H9 (cell line): ENCODE data around the gene KRT86. TPM values are rescaled to one million over a fixed set of nuclear protein-coding genes. Genes with fewer than 3 reads are reported as not detected.

Source experiments
- DNase-seq: peaks from one replicate; pipeline ENCODE4 v3.0.0-alpha.2; 2017
- H2AFZ ChIP-seq: one replicate; pipeline ENCODE4 v1.6.1; 2013; ENCODE audit warnings: mild to moderate bottlenecking, low read length, control low read depth, moderate library complexity
- H2AK5ac ChIP-seq: 2 replicates; pipeline ENCODE4 v1.6.1; 2013; ENCODE audit warnings: low read length, control low read depth, mixed read lengths; ENCODE audit not compliant: insufficient read length
- H2BK120ac ChIP-seq: one replicate; pipeline ENCODE4 v1.6.1; 2013; ENCODE audit warnings: low read depth, mild to moderate bottlenecking, low read length, control low read depth, inconsistent platforms; ENCODE audit not compliant: poor library complexity, severe bottlenecking
- H2BK12ac ChIP-seq: 2 replicates; pipeline ENCODE4 v1.6.1; 2013; ENCODE audit warnings: low read length, control low read depth, mixed read lengths, low read depth; ENCODE audit not compliant: insufficient read length
- H2BK15ac ChIP-seq: 2 replicates; pipeline ENCODE4 v1.6.1; 2013; ENCODE audit warnings: low read depth, low read length, control low read depth
- H2BK20ac ChIP-seq: one replicate; pipeline ENCODE4 v1.6.1; 2013; ENCODE audit warnings: low read depth, mild to moderate bottlenecking, low read length, control low read depth, inconsistent platforms; ENCODE audit not compliant: poor library complexity, severe bottlenecking
- H2BK5ac ChIP-seq: 2 replicates; pipeline ENCODE4 v1.6.1; 2013; ENCODE audit warnings: low read length, control low read depth, mixed read lengths; ENCODE audit not compliant: insufficient read length
- H3K14ac ChIP-seq: 2 replicates; pipeline ENCODE4 v1.6.1; 2013; ENCODE audit warnings: low read length, control low read depth; ENCODE audit not compliant: insufficient read depth
- H3K18ac ChIP-seq: 2 replicates; pipeline ENCODE4 v1.6.1; 2013; ENCODE audit warnings: low read depth, mild to moderate bottlenecking, mixed read lengths, low read length, control low read depth; ENCODE audit not compliant: insufficient read length
- H3K23ac ChIP-seq: 2 replicates; pipeline ENCODE4 v1.6.1; 2013; ENCODE audit warnings: low read length, control low read depth, mixed read lengths, low read depth; ENCODE audit not compliant: insufficient read length
- H3K23me2 ChIP-seq: 2 replicates; pipeline ENCODE4 v1.6.1; 2013; ENCODE audit warnings: low read depth, mild to moderate bottlenecking, mixed read lengths, low read length, control low read depth; ENCODE audit not compliant: insufficient read length, poor library complexity, severe bottlenecking
- H3K27ac ChIP-seq: 2 replicates; pipeline ENCODE4 v1.5.1; 2013; ENCODE audit warnings: low read length, control low read depth, mixed read lengths, low read depth; ENCODE audit not compliant: insufficient read length
- H3K27me3 ChIP-seq: 2 replicates; pipeline ENCODE4 v1.6.1; 2013; ENCODE audit warnings: low read length, control low read depth, inconsistent platforms; ENCODE audit not compliant: insufficient read depth
- H3K4ac ChIP-seq: 2 replicates; pipeline ENCODE4 v1.6.1; 2013; ENCODE audit warnings: low read depth, mild to moderate bottlenecking, control low read depth, inconsistent platforms, low read length, moderate library complexity
- H3K4me1 ChIP-seq: 2 replicates; pipeline ENCODE4 v1.6.1; 2013; ENCODE audit warnings: low read length, control low read depth, inconsistent platforms; ENCODE audit not compliant: insufficient read depth
- H3K4me2 ChIP-seq: 2 replicates; pipeline ENCODE4 v1.6.1; 2013; ENCODE audit warnings: low read length, control low read depth, mixed read lengths; ENCODE audit not compliant: insufficient read length, insufficient read depth
- H3K56ac ChIP-seq: 2 replicates; pipeline ENCODE4 v1.6.1; 2013; ENCODE audit warnings: low read depth, mild to moderate bottlenecking, mixed read lengths, low read length, control low read depth; ENCODE audit not compliant: insufficient read length
- H3K79me1 ChIP-seq: 2 replicates; pipeline ENCODE4 v1.6.1; 2013; ENCODE audit warnings: low read depth, mild to moderate bottlenecking, moderate library complexity, low read length, control low read depth, inconsistent platforms; ENCODE audit not compliant: insufficient read depth, poor library complexity, severe bottlenecking
- H3K79me2 ChIP-seq: 2 replicates; pipeline ENCODE4 v1.6.1; 2013; ENCODE audit warnings: low read length, control low read depth, inconsistent platforms; ENCODE audit not compliant: insufficient read depth
- H3K9ac ChIP-seq: 2 replicates; pipeline ENCODE4 v1.6.1; 2013; ENCODE audit warnings: low read length, control low read depth, mixed read lengths; ENCODE audit not compliant: insufficient read length; ENCODE audit errors: extremely low read depth
- H3K9me3 ChIP-seq: one replicate; pipeline ENCODE4 v1.6.1; 2013; ENCODE audit warnings: low read depth, low read length, inconsistent platforms; ENCODE audit not compliant: control insufficient read depth
- H3T11ph ChIP-seq: one replicate; pipeline ENCODE4 v1.6.1; 2013; ENCODE audit warnings: mild to moderate bottlenecking, low read length, control low read depth, inconsistent platforms
- H4K20me1 ChIP-seq: one replicate; pipeline ENCODE4 v1.6.1; 2013; ENCODE audit not compliant: control insufficient read depth, insufficient read length, insufficient read depth
- H4K5ac ChIP-seq: 2 replicates; pipeline ENCODE4 v1.6.1; 2013; ENCODE audit warnings: low read depth, mild to moderate bottlenecking, mixed read lengths, low read length, control low read depth; ENCODE audit not compliant: insufficient read length
- H4K8ac ChIP-seq: replicated peaks from 2 replicates; pipeline ENCODE4 v1.6.1; 2013; ENCODE audit warnings: low read length, control low read depth, mixed read lengths, low read depth; ENCODE audit not compliant: insufficient read length
- H4K91ac ChIP-seq: 2 replicates; pipeline ENCODE4 v1.6.1; 2013; ENCODE audit warnings: low read depth, mild to moderate bottlenecking, moderate library complexity, mixed read lengths, low read length, control low read depth; ENCODE audit not compliant: insufficient read length
- H3K27ac Mint-ChIP-seq, 3 experiments: 2 replicates in 2 of 3; 3 replicates in 1 of 3; pipeline ENCODE4 v1.8.0; 2020 to 2021; ENCODE audit warnings: mixed read lengths in 3 of 3, mild to moderate bottlenecking in 1 of 3, moderate library complexity in 1 of 3
- H3K27me3 Mint-ChIP-seq: 2 replicates; pipeline ENCODE4 v1.8.0; 2021; ENCODE audit warnings: low read depth, mild to moderate bottlenecking, moderate library complexity, mixed read lengths
- H3K36me3 Mint-ChIP-seq, 3 experiments: 2 replicates in 2 of 3; 3 replicates in 1 of 3; pipeline ENCODE4 v1.8.0; 2020 to 2021; ENCODE audit warnings: low read depth in 3 of 3, mixed read lengths in 3 of 3; ENCODE audit not compliant: insufficient read depth in 1 of 3
- H3K4me1 Mint-ChIP-seq, 2 experiments: 2 replicates each; pipeline ENCODE4 v1.8.0; 2020; ENCODE audit warnings: mixed read lengths in 2 of 2
- H3K4me3 Mint-ChIP-seq, 2 experiments: 2 replicates in 1 of 2; 3 replicates in 1 of 2; pipeline ENCODE4 v1.8.0; 2020 to 2021; ENCODE audit warnings: mild to moderate bottlenecking in 2 of 2, mixed read lengths in 2 of 2, moderate library complexity in 1 of 2
- H3K9me3 Mint-ChIP-seq, 2 experiments: 2 replicates in 1 of 2; 3 replicates in 1 of 2; pipeline ENCODE4 v1.8.0; 2020; ENCODE audit warnings: mild to moderate bottlenecking in 2 of 2, mixed read lengths in 2 of 2, moderate library complexity in 1 of 2
- CTCF ChIP-seq: fragments of 200-600 bp; sonication (generic); conservative IDR thresholded peaks from 3 replicates; pipeline ENCODE4 v1.8.0; 2021; ENCODE audit warnings: antibody characterized with exemption, mild to moderate bottlenecking
- WGBS: extraction: QIAGEN DNeasy Blood & Tissue Kit; methylation state at CpG from one replicate; pipeline ENCODE4 v1.1.7; 2013; ENCODE audit warnings: missing lambda C conversion rate, low lambda C conversion rate, mixed read lengths; ENCODE audit not compliant: insufficient read length; ENCODE audit errors: extremely low coverage; 5-methylcytosine and 5-hydroxymethylcytosine counted together
- total RNA-seq: library from RNA; stranded (reverse); gene quantifications from 2 replicates; pipeline ENCODE4 v1.2.1, GENCODE V29; 2021

The KRT86 gene
- total RNA-seq, 1 experiment from 2014 or later, result not detected

DNA sequence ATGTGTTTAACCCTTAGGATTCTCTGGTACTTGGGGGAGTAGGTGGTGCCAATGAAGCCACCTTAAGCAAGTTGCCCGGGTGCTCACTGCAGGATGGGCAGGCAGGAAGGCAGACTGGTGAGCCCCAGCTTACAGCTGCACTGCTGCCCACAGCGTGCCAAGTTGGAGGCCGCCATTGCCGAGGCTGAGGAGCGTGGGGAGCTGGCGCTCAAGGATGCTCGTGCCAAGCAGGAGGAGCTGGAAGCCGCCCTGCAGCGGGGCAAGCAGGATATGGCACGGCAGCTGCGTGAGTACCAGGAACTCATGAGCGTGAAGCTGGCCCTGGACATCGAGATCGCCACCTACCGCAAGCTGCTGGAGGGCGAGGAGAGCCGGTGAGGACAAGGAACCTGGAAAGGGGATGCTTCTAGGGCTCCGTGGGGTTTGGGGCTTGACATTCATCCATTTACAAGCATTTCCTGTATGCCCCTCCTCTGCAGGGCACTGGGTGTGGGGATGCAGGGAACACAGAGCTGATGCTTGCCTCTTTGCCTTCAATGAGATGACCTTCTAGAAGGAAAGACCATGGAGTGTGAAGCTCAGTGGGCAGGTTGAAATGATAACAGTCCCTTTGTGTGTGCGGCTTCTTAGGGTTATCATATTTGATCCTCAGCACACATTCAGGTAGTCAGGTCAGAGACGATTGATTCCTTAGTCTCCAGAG is 29.0 kb upstream of the KRT86 start:
- Histone ChIP-seq H3K27me3 (no peaks in the 10 kb centered on the region; the same call in 1 of the 2 replicates), H3K27ac (no peak overlapping the region), H3K9ac (no peak overlapping the region), H2BK5ac (no peak overlapping the region), H2BK20ac (no peak overlapping the region), H3K79me2 (no peaks in the 10 kb centered on the region), H4K8ac (no peak overlapping the region), H2BK15ac (no peak overlapping the region), H2BK120ac (no peak overlapping the region), H3K18ac (no peak overlapping the region), H2AFZ (no peak overlapping the region), H3K79me1 (no peaks in the 10 kb centered on the region), H3K56ac (no peak overlapping the region), H3T11ph (no peak overlapping the region), H3K4me2 (no peak overlapping the region), H4K5ac (no peak overlapping the region), H3K4ac (no peak overlapping the region), H3K9me3 (no peaks in the 10 kb centered on the region), H4K91ac (no peak overlapping the region), H2BK12ac (no peak overlapping the region), H3K23me2 (no peaks in the 10 kb centered on the region), H3K4me1 (peaks cover 5% of the 10 kb centered on the region; the same call in 1 of the 2 replicates), H3K23ac (no peak overlapping the region), H2AK5ac (no peak overlapping the region), H4K20me1 (no peaks in the 10 kb centered on the region), H3K14ac (no peak overlapping the region)
- DNase-seq, result peak; percentile 46
- TF ChIP-seq CTCF, result no peak
- no peak overlapping the region for H3K4me3 Mint-ChIP-seq
- H3K4me1 Mint-ChIP-seq, result peaks cover 31 to 35% of the 10 kb centered on the region in 2 experiments
- H3K27ac Mint-ChIP-seq, result no peak overlapping the region
- peaks cover 0 to 24% (median 2%) of the 10 kb centered on the region in 3 experiments; a peak in 3 of 7 replicates for H3K36me3 Mint-ChIP-seq
- no CpG with 5 or more reads among the region's 20 CpGs for WGBS
- H3K27me3 Mint-ChIP-seq, result peaks cover 38% of the 10 kb centered on the region
- no peaks in the 10 kb centered on the region for H3K9me3 Mint-ChIP-seq
